OCI-LY1 (cell line): ENCODE measurements around the gene CYTH4.

Source experiments
- H2AFZ ChIP-seq: fragments of 200-600 bp; sonication (generic), shearing (Covaris generic); 2 replicates; pipeline ENCODE4 v1.6.0; 2014; ENCODE audit warnings: antibody characterized with exemption, mild to moderate bottlenecking, low read length
- H3F3A ChIP-seq: fragments of 200-600 bp; sonication (generic), shearing (Covaris generic); 2 replicates; pipeline ENCODE4 v1.6.0; 2014; ENCODE audit warnings: mild to moderate bottlenecking, antibody characterized with exemption, low read length, moderate library complexity; ENCODE audit not compliant: insufficient read depth
- H3K27ac ChIP-seq: fragments of 200-600 bp; sonication (generic); 2 replicates; pipeline ENCODE4 v1.5.1; 2014; ENCODE audit warnings: low read length, mixed run types, mild to moderate bottlenecking, low read depth; ENCODE audit not compliant: poor library complexity, severe bottlenecking
- H3K27me3 ChIP-seq: fragments of 200-600 bp; sonication (generic); 2 replicates; pipeline ENCODE4 v1.6.0; 2014; ENCODE audit warnings: antibody characterized with exemption, mild to moderate bottlenecking, low read length, moderate library complexity; ENCODE audit not compliant: insufficient read depth
- H3K36me3 ChIP-seq: fragments of 200-600 bp; sonication (generic); 2 replicates; pipeline ENCODE4 v1.6.1; 2014; ENCODE audit warnings: mild to moderate bottlenecking, antibody characterized with exemption, low read length, moderate library complexity, mixed read lengths; ENCODE audit not compliant: insufficient read depth
- H3K4me1 ChIP-seq: fragments of 200-600 bp; sonication (generic); 2 replicates; pipeline ENCODE4 v1.5.1; 2014; ENCODE audit warnings: mild to moderate bottlenecking, low read length, moderate library complexity; ENCODE audit not compliant: insufficient read depth, severe bottlenecking
- H3K4me2 ChIP-seq: fragments of 200-600 bp; sonication (generic), shearing (Covaris generic); 2 replicates; pipeline ENCODE4 v1.6.1; 2014; ENCODE audit warnings: low read length
- H3K4me3 ChIP-seq: fragments of 200-600 bp; sonication (generic); 2 replicates; pipeline ENCODE4 v1.5.1; 2014; ENCODE audit warnings: low read length, low read depth, mild to moderate bottlenecking, mixed read lengths; ENCODE audit not compliant: poor library complexity, severe bottlenecking
- H3K79me2 ChIP-seq: fragments of 200-600 bp; shearing (Covaris generic); 2 replicates; pipeline ENCODE4 v1.6.1; 2016; ENCODE audit warnings: mixed run types, low read length, mixed read lengths; ENCODE audit not compliant: insufficient read depth
- H3K9ac ChIP-seq: fragments of 200-600 bp; sonication (generic), shearing (Covaris generic); 2 replicates; pipeline ENCODE4 v1.6.1; 2014; ENCODE audit warnings: mild to moderate bottlenecking, low read length, mixed read lengths
- H3K9me2 ChIP-seq: fragments of 200-600 bp; sonication (generic), shearing (Covaris generic); 2 replicates; pipeline ENCODE4 v1.6.1; 2014; ENCODE audit warnings: low read depth, mild to moderate bottlenecking, low read length, mixed read lengths
- H3K9me3 ChIP-seq: fragments of 200-600 bp; shearing (Covaris generic); 2 replicates; pipeline ENCODE4 v1.6.1; 2014; ENCODE audit warnings: low read length, mixed read lengths
- H4K20me1 ChIP-seq: fragments of 200-600 bp; sonication (generic), shearing (Covaris generic); 2 replicates; pipeline ENCODE4 v1.6.0; 2016; ENCODE audit warnings: mild to moderate bottlenecking, low read length; ENCODE audit not compliant: insufficient read depth
- EZH2 ChIP-seq: fragments of 200-600 bp; sonication (generic), shearing (Covaris generic); IDR thresholded peaks from 2 replicates; pipeline ENCODE4 v1.8.0; 2017; ENCODE audit warnings: borderline replicate concordance, mixed run types, mild to moderate bottlenecking, antibody characterized with exemption, low read length, moderate library complexity, mixed read lengths
- TF ChIP-seq, protein P1 (sequence below): fragments of 200-600 bp; sonication (generic), shearing (Covaris generic); IDR thresholded peaks from 2 replicates; pipeline ENCODE4 v1.5.1; 2017; ENCODE audit warnings: mild to moderate bottlenecking, antibody characterized with exemption, low read length, moderate library complexity, mixed read lengths

CYTH4 gene

GRCh38 chr22:37295946-37296345 is 13.6 kb downstream of the CYTH4 start:
- H3K27ac ChIP-seq = no peak overlapping the region
- H3K4me3 ChIP-seq = no peak overlapping the region
- H3K4me2 ChIP-seq = no peak overlapping the region
- no peaks in the 10 kb centered on the region for H4K20me1 ChIP-seq
- H3K9ac ChIP-seq = no peak overlapping the region; the same call in 1 of the 2 replicates
- TF ChIP-seq, protein P1, sequence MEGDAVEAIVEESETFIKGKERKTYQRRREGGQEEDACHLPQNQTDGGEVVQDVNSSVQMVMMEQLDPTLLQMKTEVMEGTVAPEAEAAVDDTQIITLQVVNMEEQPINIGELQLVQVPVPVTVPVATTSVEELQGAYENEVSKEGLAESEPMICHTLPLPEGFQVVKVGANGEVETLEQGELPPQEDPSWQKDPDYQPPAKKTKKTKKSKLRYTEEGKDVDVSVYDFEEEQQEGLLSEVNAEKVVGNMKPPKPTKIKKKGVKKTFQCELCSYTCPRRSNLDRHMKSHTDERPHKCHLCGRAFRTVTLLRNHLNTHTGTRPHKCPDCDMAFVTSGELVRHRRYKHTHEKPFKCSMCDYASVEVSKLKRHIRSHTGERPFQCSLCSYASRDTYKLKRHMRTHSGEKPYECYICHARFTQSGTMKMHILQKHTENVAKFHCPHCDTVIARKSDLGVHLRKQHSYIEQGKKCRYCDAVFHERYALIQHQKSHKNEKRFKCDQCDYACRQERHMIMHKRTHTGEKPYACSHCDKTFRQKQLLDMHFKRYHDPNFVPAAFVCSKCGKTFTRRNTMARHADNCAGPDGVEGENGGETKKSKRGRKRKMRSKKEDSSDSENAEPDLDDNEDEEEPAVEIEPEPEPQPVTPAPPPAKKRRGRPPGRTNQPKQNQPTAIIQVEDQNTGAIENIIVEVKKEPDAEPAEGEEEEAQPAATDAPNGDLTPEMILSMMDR = no peak
- no peak for TF ChIP-seq EZH2
- H3F3A ChIP-seq = no peaks in the 10 kb centered on the region
- H3K9me3 ChIP-seq = no peaks in the 10 kb centered on the region
- H3K4me1 ChIP-seq = peaks cover 19% of the 10 kb centered on the region
- no peak overlapping the region for H2AFZ ChIP-seq
- H3K27me3 ChIP-seq = peaks cover 4% of the 10 kb centered on the region; the same call in 1 of the 2 replicates
- H3K9me2 ChIP-seq = no peaks in the 10 kb centered on the region
- H3K36me3 ChIP-seq = no peaks in the 10 kb centered on the region; the same call in 1 of the 2 replicates
- H3K79me2 ChIP-seq = no peaks in the 10 kb centered on the region

- H3F3A ChIP-seq = no peaks in the 10 kb centered on the region
- H3K4me3 ChIP-seq = no peak overlapping the region
- no peak overlapping the region for H3K27ac ChIP-seq
- H3K4me2 ChIP-seq = no peak overlapping the region
- no peaks in the 10 kb centered on the region for H3K9me2 ChIP-seq
- no peak overlapping the region for H2AFZ ChIP-seq
- no peaks in the 10 kb centered on the region for H3K36me3 ChIP-seq
- H3K9ac ChIP-seq = no peak overlapping the region
- H3K79me2 ChIP-seq = no peaks in the 10 kb centered on the region
- H4K20me1 ChIP-seq = no peaks in the 10 kb centered on the region
- 0 out of 2 replicates have a peak, but pooled peaks cover 4% of the 10 kb centered on the region for H3K27me3 ChIP-seq
- no peaks in the 10 kb centered on the region for H3K9me3 ChIP-seq
- H3K4me1 ChIP-seq = peaks cover 19% of the 10 kb centered on the region
- TF ChIP-seq EZH2 = no peak
- TF ChIP-seq, protein P1 = no peak
Observed at GRCh38 chr22:37298748-37299495, 16.6 kb downstream of the CYTH4 start.

DNA sequence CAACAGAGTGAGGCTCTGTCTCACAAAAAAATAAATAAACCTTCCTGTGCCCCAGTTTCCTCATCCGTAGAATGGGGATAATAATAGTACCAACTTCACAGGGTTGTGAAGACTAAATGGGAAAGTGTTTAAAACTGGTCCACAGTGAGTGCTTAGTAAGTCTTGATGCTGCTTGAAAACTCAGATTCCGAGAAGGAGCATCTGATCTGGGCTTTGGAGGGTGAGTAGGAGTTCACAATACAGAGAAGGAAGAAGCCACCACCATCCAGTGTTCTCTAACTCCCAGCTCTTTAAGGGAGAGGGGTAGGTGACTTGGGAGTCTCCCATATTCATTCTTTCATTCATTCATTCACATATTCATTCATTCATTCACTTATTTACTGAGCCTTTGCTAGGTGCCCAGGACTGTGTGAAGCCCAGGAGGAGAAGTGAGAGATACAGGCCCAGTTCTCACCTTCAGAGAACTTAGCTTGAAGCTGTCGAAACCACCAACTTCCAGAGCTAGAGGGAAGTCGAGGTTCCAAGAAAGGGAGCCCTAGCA is 17.7 kb downstream of the CYTH4 start:
- H3K9me2 ChIP-seq = no peaks in the 10 kb centered on the region
- no peak overlapping the region for H3K4me2 ChIP-seq
- H3K36me3 ChIP-seq = no peaks in the 10 kb centered on the region
- H3K4me1 ChIP-seq = peaks cover 18% of the 10 kb centered on the region
- no peak for TF ChIP-seq EZH2
- TF ChIP-seq, protein P1 = no peak
- H3K27me3 ChIP-seq = 0 out of 2 replicates have a peak, but pooled peaks cover 4% of the 10 kb centered on the region
- no peaks in the 10 kb centered on the region for H3K79me2 ChIP-seq
- H4K20me1 ChIP-seq = no peaks in the 10 kb centered on the region
- no peak overlapping the region for H3K9ac ChIP-seq
- no peak overlapping the region for H3K4me3 ChIP-seq
- no peaks in the 10 kb centered on the region for H3K9me3 ChIP-seq
- H2AFZ ChIP-seq = no peak overlapping the region
- H3F3A ChIP-seq = no peaks in the 10 kb centered on the region
- no peak overlapping the region for H3K27ac ChIP-seq
